ENCODE measurements around the gene ZNF644. TPM values are rescaled to one million over a fixed set of nuclear protein-coding genes. Genes with fewer than 3 reads are reported as not detected.
A peak's percentile ranks its signal among the peaks of the same experiment; 100 is the strongest.

Gene ZNF644
- total RNA-seq, 1 donor from 2014 or later: 68.8 TPM

DNA sequence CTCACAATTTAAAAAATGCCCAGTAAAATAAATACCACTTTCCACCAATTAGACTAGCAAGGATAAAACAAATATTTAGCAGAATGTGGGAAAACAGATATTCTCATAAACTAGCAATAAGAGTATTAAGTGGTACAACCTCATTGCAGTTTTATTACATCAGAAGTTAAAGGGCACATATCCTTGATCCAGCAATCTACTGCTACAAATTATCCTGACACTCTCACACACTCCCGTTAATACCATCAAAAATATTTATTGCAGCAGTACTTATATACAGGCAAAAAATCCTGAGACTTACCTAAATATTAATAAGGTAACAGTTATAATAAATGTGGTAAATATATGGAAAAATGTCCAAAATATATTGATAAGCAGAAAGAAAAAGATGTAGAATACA lies 44.3 kb downstream of the ZNF644 start:
- H3K36me3 Mint-ChIP-seq (ENCODE audit: low read depth): peaks cover 29% of the 10 kb centered on the region

GRCh38 chr1:90973897-90974798 lies 47.7 kb downstream of the ZNF644 start:
- DNase-seq (ENCODE audit: low read depth, low spot score): no peak
- no peak overlapping the region for H3K27ac Mint-ChIP-seq (ENCODE audit: unreplicated experiment)
- TF ChIP-seq, protein P1, sequence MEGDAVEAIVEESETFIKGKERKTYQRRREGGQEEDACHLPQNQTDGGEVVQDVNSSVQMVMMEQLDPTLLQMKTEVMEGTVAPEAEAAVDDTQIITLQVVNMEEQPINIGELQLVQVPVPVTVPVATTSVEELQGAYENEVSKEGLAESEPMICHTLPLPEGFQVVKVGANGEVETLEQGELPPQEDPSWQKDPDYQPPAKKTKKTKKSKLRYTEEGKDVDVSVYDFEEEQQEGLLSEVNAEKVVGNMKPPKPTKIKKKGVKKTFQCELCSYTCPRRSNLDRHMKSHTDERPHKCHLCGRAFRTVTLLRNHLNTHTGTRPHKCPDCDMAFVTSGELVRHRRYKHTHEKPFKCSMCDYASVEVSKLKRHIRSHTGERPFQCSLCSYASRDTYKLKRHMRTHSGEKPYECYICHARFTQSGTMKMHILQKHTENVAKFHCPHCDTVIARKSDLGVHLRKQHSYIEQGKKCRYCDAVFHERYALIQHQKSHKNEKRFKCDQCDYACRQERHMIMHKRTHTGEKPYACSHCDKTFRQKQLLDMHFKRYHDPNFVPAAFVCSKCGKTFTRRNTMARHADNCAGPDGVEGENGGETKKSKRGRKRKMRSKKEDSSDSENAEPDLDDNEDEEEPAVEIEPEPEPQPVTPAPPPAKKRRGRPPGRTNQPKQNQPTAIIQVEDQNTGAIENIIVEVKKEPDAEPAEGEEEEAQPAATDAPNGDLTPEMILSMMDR (conservative IDR thresholded peaks at IDR 0.05): no peak
- peaks cover 3% of the 10 kb centered on the region for H3K9me3 Mint-ChIP-seq
- peaks cover 15% of the 10 kb centered on the region for H3K4me1 Mint-ChIP-seq
- H3K36me3 Mint-ChIP-seq (ENCODE audit: low read depth): peaks cover 21% of the 10 kb centered on the region
- H3K27me3 Mint-ChIP-seq (ENCODE audit: low read depth): no peaks in the 10 kb centered on the region
- H3K4me3 Mint-ChIP-seq: no peak overlapping the region

More for the DNA sequence above, 44.3 kb downstream of the ZNF644 start:
- Mint-ChIP-seq H3K4me1 (peaks cover 15% of the 10 kb centered on the region), H3K27me3 (ENCODE audit: low read depth) (no peaks in the 10 kb centered on the region), H3K4me3 (no peak overlapping the region), H3K9me3 (peaks cover 3% of the 10 kb centered on the region), H3K27ac (ENCODE audit: unreplicated experiment) (no peak overlapping the region)
- no peak for DNase-seq (ENCODE audit: low read depth, low spot score)
- TF ChIP-seq, protein P1 (conservative IDR thresholded peaks at IDR 0.05): no peak

DNA sequence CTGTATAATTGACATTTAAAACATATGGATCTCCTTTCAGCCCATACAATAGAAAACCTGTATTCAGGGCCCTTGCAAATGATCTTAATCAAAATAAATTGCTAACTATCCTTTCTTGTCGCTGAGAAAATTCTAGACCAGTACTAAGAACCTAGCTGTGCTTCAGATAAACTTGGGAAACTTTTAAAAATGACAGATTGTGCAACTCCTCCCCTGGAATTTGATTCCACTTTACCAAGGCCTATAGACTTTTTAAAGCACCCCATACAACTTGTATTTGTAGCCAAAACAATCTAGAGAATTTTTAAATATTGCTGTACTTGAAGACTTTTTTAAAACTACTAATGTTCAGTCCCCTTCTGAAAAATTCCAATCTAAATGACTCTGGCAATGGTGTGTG lies 51.6 kb downstream of the ZNF644 start:
- H3K9me3 Mint-ChIP-seq: no peaks in the 10 kb centered on the region
- H3K4me1 Mint-ChIP-seq: peaks cover 8% of the 10 kb centered on the region
- H3K36me3 Mint-ChIP-seq (ENCODE audit: low read depth): peaks cover 15% of the 10 kb centered on the region
- no peak for DNase-seq (ENCODE audit: low read depth, low spot score)
- H3K27ac Mint-ChIP-seq (ENCODE audit: unreplicated experiment): no peak overlapping the region
- TF ChIP-seq, protein P1 (conservative IDR thresholded peaks at IDR 0.05): no peak
- no peaks in the 10 kb centered on the region for H3K27me3 Mint-ChIP-seq (ENCODE audit: low read depth)
- H3K4me3 Mint-ChIP-seq: no peak overlapping the region

DNA sequence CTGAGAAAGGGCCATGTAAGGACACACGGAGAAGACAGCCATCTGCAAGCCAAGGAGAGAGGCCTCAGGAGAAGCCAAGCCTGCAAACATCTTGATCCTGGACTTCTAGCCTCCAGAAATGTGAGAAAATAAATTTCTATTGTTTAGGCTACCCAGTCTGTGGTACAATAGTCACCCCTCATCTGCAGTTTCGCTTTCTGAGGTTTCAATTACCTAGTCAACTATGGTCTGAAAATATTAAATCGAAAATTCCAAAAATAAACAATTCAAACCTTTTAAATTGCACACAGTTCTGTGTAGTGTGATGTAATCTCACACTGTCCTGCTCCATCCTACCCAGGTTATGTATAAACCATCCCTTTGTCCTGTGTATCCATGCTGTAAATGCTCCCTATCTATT lies 52.6 kb downstream of the ZNF644 start:
- Mint-ChIP-seq H3K9me3 (no peaks in the 10 kb centered on the region), H3K36me3 (ENCODE audit: low read depth) (peaks cover 9% of the 10 kb centered on the region), H3K4me3 (no peak overlapping the region), H3K27me3 (ENCODE audit: low read depth) (no peaks in the 10 kb centered on the region), H3K27ac (ENCODE audit: unreplicated experiment) (no peak overlapping the region), H3K4me1 (no peaks in the 10 kb centered on the region)
- TF ChIP-seq, protein P1 (conservative IDR thresholded peaks at IDR 0.05): no peak
- no peak for DNase-seq (ENCODE audit: low read depth, low spot score)

- Mint-ChIP-seq H3K36me3 (ENCODE audit: low read depth) (peaks cover 13% of the 10 kb centered on the region), H3K27me3 (ENCODE audit: low read depth) (no peaks in the 10 kb centered on the region), H3K4me3 (no peak overlapping the region), H3K27ac (ENCODE audit: unreplicated experiment) (no peak overlapping the region), H3K4me1 (no peaks in the 10 kb centered on the region), H3K9me3 (peaks cover under 1% of the 10 kb centered on the region)
- TF ChIP-seq, protein P1 (conservative IDR thresholded peaks at IDR 0.05): peak; percentile 71
- DNase-seq (ENCODE audit: low read depth, low spot score): no peak
These were observed 57.3 kb downstream of the ZNF644 start for GRCh38 chr1:90964444-90965035.
